ENCODE measurements around the gene CDC42BPG. TPM values are rescaled to one million over a fixed set of nuclear protein-coding genes. Genes with fewer than 3 reads are reported as not detected.

The CDC42BPG gene
- total RNA-seq, 1 donor from 2014 or later: 0.35 TPM

GRCh38 chr11:64861227-64861975 lies 16.9 kb upstream of the CDC42BPG start:
- DNase-seq (ENCODE audit: low spot score): no peak
- Mint-ChIP-seq H3K4me3 (ENCODE audit: unreplicated experiment) (no peak overlapping the region), H3K27ac (ENCODE audit: unreplicated experiment) (no peak overlapping the region), H3K27me3 (ENCODE audit: low read depth) (no peaks in the 10 kb centered on the region), H3K9me3 (ENCODE audit: low read depth) (peaks cover 4% of the 10 kb centered on the region), H3K36me3 (ENCODE audit: low read depth) (peaks cover 8% of the 10 kb centered on the region), H3K4me1 (ENCODE audit: low read depth) (peaks cover 58% of the 10 kb centered on the region)
- no peak for TF ChIP-seq CTCF (IDR thresholded peaks at IDR 0.05)

- Mint-ChIP-seq H3K27me3 (ENCODE audit: low read depth) (no peaks in the 10 kb centered on the region), H3K4me3 (ENCODE audit: unreplicated experiment) (no peak overlapping the region), H3K36me3 (ENCODE audit: low read depth) (peaks cover 10% of the 10 kb centered on the region), H3K27ac (ENCODE audit: unreplicated experiment) (no peak overlapping the region), H3K4me1 (ENCODE audit: low read depth) (peaks cover 58% of the 10 kb centered on the region), H3K9me3 (ENCODE audit: low read depth) (no peaks in the 10 kb centered on the region)
- peak; percentile 77 for DNase-seq (ENCODE audit: low spot score)
- no peak for TF ChIP-seq CTCF (IDR thresholded peaks at IDR 0.05)
Observed at GRCh38 chr11:64859542-64860414, 15.3 kb upstream of the CDC42BPG start.

GRCh38 chr11:64858467-64859263 lies 14.2 kb upstream of the CDC42BPG start:
- DNase-seq (ENCODE audit: low spot score): peak; percentile 78
- H3K36me3 Mint-ChIP-seq (ENCODE audit: low read depth): peaks cover 15% of the 10 kb centered on the region
- TF ChIP-seq CTCF (IDR thresholded peaks at IDR 0.05): no peak
- H3K9me3 Mint-ChIP-seq (ENCODE audit: low read depth): no peaks in the 10 kb centered on the region
- no peak overlapping the region for H3K27ac Mint-ChIP-seq (ENCODE audit: unreplicated experiment)
- H3K4me1 Mint-ChIP-seq (ENCODE audit: low read depth): peaks cover 54% of the 10 kb centered on the region
- no peaks in the 10 kb centered on the region for H3K27me3 Mint-ChIP-seq (ENCODE audit: low read depth)
- no peak overlapping the region for H3K4me3 Mint-ChIP-seq (ENCODE audit: unreplicated experiment)

GRCh38 chr11:64857485-64857884 lies 13.0 kb upstream of the CDC42BPG start:
- Mint-ChIP-seq H3K4me1 (ENCODE audit: low read depth) (peaks cover 42% of the 10 kb centered on the region), H3K4me3 (ENCODE audit: unreplicated experiment) (no peak overlapping the region), H3K9me3 (ENCODE audit: low read depth) (no peaks in the 10 kb centered on the region), H3K27ac (ENCODE audit: unreplicated experiment) (no peak overlapping the region), H3K36me3 (ENCODE audit: low read depth) (peaks cover 15% of the 10 kb centered on the region), H3K27me3 (ENCODE audit: low read depth) (no peaks in the 10 kb centered on the region)
- no peak for DNase-seq (ENCODE audit: low spot score)
- no peak for TF ChIP-seq CTCF (IDR thresholded peaks at IDR 0.05)
